Endothelial cell of hepatic sinusoid (primary cell): ENCODE data around the gene TIGIT.
"Not testable (repeated sequence)": the region's sequence is repeated elsewhere in the genome, so short reads cannot be mapped to it uniquely, and the experiment has no call there.

Source experiments
- in situ Hi-C: cut with HindIII; loops from 2 replicates; pipeline ENCODE4 v1.10.0; 2017; ENCODE audit warnings: low sequenced_read_pairs

TIGIT gene

DNA sequence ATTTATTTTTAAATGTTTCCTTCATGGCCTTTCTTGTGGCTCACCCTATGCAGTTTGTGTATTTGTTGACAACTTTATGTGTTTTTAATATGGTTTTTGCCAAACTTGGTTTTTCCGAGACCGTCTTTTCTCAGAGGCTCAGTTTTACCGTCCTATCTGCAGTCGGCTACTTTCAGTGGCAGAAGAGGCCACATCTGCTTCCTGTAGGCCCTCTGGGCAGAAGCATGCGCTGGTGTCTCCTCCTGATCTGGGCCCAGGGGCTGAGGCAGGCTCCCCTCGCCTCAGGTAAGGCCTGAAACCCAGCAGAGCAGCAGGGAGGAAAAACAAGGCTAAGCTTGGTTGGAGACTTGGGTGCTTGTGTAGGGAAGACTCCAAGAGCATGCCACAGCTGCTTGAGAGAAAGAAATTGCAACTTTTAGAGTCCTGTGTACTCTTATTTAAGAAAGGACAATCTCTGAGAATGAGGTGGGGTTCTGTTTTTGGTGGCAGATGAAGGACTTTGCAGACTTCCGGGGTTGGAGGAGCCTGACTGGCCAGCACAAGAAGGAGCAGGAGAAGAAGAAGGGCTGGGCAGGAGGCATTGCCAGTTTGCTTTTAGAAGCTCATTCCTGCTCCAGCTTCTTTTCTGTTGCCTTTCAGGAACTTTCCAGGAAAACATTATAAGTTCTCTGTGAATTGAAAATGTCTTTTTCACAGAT is at the start of gene TIGIT:
Gene TIGIT (plus strand): TSS at position 191 of the 698 bp plus-strand sequence. CDS start 34 bp downstream, at position 225.
- in situ Hi-C loops = no loop called here

GRCh38 chr3:114252954-114253353 is 40.9 kb upstream of the TIGIT start:
- in situ Hi-C loops = no loop called here

GRCh38 chr3:114253505-114253904 is 40.3 kb upstream of the TIGIT start:
- in situ Hi-C loops = no loop called here

- in situ Hi-C loops = no loop called here
Measured at GRCh38 chr3:114259566-114259965, 34.3 kb upstream of the TIGIT start.

- in situ Hi-C loops = no loop called here
Measured at GRCh38 chr3:114260152-114260551, 33.7 kb upstream of the TIGIT start.

DNA sequence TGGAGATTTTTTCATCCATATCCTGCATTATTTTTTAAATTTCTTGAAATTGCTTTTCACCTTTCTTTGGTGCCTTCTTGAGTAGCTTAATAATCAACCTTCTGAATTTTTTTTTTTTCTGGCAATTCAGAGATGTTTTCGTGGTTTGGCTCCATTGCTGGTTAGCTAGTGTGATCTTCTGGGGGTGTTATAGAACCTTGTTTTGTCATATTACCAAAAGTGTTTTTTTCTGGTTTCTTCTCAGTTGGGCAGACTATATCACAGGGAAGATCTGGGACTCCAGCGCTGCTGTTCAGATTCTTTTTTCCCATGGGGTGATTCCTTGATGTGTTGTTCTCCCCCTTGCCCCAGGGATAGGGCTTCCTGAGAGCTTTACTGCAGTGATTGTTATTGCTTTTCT is 23.8 kb upstream of the TIGIT start:
- in situ Hi-C loops = no loop called here

DNA sequence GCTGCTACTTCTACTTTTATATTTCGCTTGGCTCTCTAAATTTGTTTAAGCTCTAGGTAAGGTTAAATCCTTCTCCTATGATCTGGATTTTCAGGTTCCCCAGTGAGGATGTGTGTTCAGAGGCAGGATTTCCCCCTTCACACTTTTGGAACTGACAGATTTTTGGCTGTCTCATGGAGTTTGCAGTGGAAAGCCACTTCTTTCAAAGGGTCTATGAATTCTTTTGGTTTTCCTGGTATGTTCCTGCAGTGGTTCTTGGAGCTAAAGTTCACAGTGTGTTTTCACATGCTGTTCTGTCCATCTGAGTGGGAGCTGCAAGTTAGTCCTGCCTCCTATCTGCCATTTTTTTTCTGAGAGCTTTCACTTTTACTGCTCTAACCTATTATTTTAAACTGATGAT is 21.6 kb upstream of the TIGIT start:
- in situ Hi-C loops = no loop called here

GRCh38 chr3:114274929-114275328 is 18.9 kb upstream of the TIGIT start:
- in situ Hi-C loops = no loop called here

- in situ Hi-C loops = not testable (repeated sequence)
Measured at GRCh38 chr3:114276856-114277255, 17.0 kb upstream of the TIGIT start.

GRCh38 chr3:114284644-114285043 is 9.2 kb upstream of the TIGIT start:
- in situ Hi-C loops = no loop called here

DNA sequence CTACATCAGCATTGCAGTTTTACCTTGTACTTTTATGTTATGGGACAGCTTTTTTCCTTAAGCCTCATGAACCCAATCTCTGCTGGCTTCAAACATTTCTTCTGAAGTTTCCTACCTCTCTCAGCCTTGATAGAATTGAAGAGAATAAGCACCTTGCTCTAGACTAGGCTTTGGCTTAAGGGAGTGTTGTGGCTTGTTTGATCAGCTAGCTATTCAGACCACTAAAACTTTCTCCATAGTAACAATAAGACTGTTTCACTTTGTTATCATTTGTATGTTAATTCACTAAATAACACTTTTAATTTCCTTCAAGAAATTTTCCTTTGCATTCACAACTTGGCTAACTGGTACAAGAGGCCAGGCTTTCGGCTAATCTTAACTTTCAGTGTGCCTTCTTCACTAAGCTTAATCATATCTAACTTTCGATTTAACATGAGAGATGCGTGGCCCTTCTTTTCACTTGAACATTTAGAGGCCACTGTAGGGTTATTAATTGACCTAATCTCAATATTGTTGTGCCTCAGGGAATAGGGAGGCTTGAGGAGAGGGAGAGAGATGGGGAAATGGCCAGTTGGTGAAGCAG is 8.1 kb upstream of the TIGIT start:
- in situ Hi-C loops = no loop called here

GRCh38 chr3:114286266-114286665 is 7.6 kb upstream of the TIGIT start:
- in situ Hi-C loops = no loop called here

DNA sequence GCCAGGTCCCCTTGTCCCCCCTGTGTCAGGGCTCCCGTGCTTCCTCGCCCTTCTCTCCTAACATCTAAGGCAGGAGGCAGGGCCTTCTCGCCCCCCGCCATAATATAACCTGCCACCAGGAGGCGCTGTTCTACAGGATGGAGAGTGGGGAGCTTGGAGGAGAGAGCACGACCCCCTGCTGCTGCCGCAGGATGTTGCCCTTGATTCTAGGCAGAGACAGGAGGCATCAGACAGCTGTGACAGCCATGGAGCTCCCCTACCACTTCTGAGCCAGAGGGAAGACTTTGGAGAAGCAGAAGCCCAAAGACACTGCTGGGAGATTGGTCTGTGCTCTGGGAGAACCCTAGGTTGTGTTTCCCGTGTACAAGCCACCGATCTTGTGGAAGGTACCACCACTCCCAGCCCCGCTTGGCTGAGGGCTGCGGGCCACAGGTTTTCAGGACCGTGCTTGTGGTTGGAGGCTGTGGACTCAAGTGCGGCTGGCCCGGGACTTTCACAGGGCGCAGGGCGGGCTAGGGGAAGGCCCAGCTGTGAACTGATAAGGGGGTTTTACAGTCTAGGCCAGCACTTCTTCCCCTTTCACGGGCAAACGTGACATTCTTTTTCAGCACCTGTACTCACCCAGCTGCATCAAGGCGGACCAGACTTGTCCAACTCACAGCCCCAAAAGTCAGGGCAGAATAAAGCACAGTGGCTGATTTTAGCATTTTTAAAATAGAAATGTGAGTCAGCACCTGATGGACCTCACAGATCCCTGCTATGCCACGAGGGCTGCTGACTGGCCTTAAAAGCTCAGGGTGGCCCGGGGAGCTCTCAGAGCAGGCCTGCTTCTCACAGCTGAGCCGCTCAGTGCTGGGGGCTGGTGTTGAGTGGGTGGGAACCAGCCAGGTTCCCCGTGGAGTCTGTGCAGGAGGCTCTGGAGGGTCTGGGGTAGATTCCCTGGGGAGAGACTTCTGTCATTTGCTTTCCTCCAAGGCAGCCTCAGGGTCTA is 2.6 kb upstream of the TIGIT start:
- in situ Hi-C loops = no loop called here

GRCh38 chr3:114294940-114295480 is 1.2 kb downstream of the TIGIT start:
- in situ Hi-C loops = no loop called here

GRCh38 chr3:114295946-114296345 is 2.1 kb downstream of the TIGIT start:
- in situ Hi-C loops = no loop called here

- in situ Hi-C loops = no loop called here
Measured at GRCh38 chr3:114299421-114299820, 5.6 kb downstream of the TIGIT start.

DNA sequence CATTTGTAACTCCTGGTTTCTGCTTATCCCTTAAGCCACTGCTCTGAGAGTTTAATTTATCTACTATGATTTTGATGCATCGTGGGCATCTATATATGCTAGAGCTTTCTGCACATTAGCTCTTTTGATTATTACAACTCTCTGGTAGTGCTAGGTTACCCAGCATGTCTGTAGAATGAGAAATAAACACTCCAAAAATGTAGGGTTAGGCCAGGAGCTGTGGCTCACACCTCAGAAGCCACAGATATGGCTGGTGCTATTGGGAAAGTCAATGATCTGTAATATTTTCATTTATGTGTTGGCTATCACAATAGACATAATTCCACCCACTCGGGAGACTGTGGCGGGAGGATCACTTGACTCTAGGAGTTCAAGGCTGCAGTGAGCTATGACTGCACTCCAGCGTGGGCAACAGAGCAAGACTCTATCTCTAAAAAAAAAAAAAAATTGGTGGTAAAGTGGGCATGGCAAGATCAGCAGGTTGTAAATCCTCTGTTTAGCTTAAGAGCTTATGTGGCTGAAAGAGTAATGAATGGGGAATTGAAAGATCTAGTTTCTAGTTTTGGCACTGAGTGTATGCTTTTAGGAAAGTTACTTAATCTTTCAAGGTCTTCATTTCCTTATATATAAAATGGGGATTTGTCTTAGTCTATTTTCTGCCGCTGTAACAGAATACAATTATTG is 6.3 kb downstream of the TIGIT start:
- in situ Hi-C loops = no loop called here

- in situ Hi-C loops = no loop called here
Measured at GRCh38 chr3:114307222-114307830, 13.5 kb downstream of the TIGIT start.

DNA sequence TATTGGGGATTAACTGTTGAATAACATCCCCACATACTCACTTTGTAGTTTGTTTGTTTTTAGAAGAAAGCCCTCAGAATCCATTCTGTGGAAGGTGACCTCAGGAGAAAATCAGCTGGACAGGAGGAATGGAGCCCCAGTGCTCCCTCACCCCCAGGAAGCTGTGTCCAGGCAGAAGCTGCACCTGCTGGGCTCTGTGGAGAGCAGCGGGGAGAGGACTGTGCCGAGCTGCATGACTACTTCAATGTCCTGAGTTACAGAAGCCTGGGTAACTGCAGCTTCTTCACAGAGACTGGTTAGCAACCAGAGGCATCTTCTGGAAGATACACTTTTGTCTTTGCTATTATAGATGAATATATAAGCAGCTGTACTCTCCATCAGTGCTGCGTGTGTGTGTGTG is 14.0 kb downstream of the TIGIT start:
- in situ Hi-C loops = no loop called here

DNA sequence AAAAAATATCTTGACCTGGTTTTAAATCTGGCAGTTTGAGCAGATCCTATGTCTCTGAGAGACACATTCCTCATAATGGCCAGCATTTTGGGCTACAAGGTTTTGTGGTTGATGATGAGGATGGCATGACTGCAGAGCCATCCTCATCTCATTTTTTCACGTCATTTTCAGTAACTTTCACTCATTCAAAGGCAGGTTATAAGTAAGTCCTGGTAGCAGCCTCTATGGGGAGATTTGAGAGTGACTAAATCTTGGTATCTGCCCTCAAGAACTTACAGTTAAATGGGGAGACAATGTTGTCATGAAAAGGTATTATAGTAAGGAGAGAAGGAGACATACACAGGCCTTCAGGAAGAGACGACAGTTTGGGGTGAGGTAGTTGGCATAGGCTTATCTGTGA is 14.5 kb downstream of the TIGIT start:
- in situ Hi-C loops = no loop called here
